Epithelial cell of esophagus (primary cell): Measurements from ENCODE around the gene MAGI2.

Source experiments
- DNase-seq: peaks from one replicate; pipeline ENCODE4 v3.0.0; 2010; ENCODE audit warnings: low read depth
- H3K4me3 ChIP-seq: 2 replicates; pipeline ENCODE4 v1.5.1; 2011; ENCODE audit warnings: mild to moderate bottlenecking, low read length, control low read depth
- CTCF ChIP-seq: IDR thresholded peaks from 2 replicates; pipeline ENCODE4 v1.5.1; 2011; ENCODE audit warnings: low read depth, mild to moderate bottlenecking, low read length, control low read depth, inconsistent platforms; ENCODE audit not compliant: insufficient read depth; ENCODE audit errors: missing control alignments

MAGI2 gene

GRCh38 chr7:79430391-79430790 lies 23.1 kb downstream of the MAGI2 start:
- TF ChIP-seq CTCF: no peak
- DNase-seq: no peak
- H3K4me3 ChIP-seq: no peak overlapping the region

GRCh38 chr7:79425665-79426064 lies 27.8 kb downstream of the MAGI2 start:
- no peak for TF ChIP-seq CTCF
- no peak for DNase-seq
- H3K4me3 ChIP-seq: no peak overlapping the region

- H3K4me3 ChIP-seq: no peak overlapping the region
- DNase-seq: no peak
- no peak for TF ChIP-seq CTCF
Observed at GRCh38 chr7:79421751-79422150, 31.7 kb downstream of the MAGI2 start.

GRCh38 chr7:79420464-79420863 lies 33.0 kb downstream of the MAGI2 start:
- peak; percentile 62 for DNase-seq
- no peak for TF ChIP-seq CTCF
- no peak overlapping the region for H3K4me3 ChIP-seq

GRCh38 chr7:79414910-79415309 lies 38.6 kb downstream of the MAGI2 start:
- no peak overlapping the region for H3K4me3 ChIP-seq
- DNase-seq: no peak
- no peak for TF ChIP-seq CTCF

GRCh38 chr7:79412915-79413314 lies 40.6 kb downstream of the MAGI2 start:
- no peak for TF ChIP-seq CTCF
- no peak overlapping the region for H3K4me3 ChIP-seq
- DNase-seq: no peak

GRCh38 chr7:79412438-79412837 lies 41.0 kb downstream of the MAGI2 start:
- TF ChIP-seq CTCF: no peak
- no peak for DNase-seq
- no peak overlapping the region for H3K4me3 ChIP-seq
